ENCODE measurements around the gene GNAQ.

The GNAQ gene

DNA sequence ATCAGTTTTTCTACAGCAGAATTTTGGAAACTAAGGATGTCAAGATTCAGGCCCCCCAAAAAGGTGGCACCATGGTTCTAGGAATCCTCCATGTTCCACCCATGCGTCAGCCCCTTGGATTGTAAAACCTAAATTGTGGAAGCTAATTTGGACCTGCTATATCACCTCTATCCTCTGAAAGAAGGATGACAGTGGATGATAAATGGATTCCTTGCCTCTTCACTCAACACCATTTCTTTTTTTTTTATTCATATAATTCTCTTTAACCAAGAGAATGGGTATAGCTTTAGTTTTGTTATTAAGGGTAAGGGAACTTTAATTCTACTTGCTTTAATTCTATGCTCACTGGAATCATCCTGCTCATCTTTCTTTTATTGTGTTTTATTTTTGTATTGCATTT is 71.8 kb downstream of the GNAQ start:
- H3K4me3 ChIP-seq (ENCODE audit: low read depth, low read length): no peak overlapping the region
- no peaks in the 10 kb centered on the region for H3K36me3 ChIP-seq (replicated peaks)
- DNase-seq: no peak
- no peaks in the 10 kb centered on the region for H3K27me3 ChIP-seq (replicated peaks)
- in situ Hi-C loops (cut with HindIII; ENCODE audit: low pct_ligation_motif_present, low sequenced_read_pairs): no loop called here
- no peak overlapping the region for H3K27ac ChIP-seq
- TF ChIP-seq, protein P1, sequence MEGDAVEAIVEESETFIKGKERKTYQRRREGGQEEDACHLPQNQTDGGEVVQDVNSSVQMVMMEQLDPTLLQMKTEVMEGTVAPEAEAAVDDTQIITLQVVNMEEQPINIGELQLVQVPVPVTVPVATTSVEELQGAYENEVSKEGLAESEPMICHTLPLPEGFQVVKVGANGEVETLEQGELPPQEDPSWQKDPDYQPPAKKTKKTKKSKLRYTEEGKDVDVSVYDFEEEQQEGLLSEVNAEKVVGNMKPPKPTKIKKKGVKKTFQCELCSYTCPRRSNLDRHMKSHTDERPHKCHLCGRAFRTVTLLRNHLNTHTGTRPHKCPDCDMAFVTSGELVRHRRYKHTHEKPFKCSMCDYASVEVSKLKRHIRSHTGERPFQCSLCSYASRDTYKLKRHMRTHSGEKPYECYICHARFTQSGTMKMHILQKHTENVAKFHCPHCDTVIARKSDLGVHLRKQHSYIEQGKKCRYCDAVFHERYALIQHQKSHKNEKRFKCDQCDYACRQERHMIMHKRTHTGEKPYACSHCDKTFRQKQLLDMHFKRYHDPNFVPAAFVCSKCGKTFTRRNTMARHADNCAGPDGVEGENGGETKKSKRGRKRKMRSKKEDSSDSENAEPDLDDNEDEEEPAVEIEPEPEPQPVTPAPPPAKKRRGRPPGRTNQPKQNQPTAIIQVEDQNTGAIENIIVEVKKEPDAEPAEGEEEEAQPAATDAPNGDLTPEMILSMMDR (IDR thresholded peaks at IDR 0.05; ENCODE audit: low read depth, low read length, missing control alignments): no peak

DNA sequence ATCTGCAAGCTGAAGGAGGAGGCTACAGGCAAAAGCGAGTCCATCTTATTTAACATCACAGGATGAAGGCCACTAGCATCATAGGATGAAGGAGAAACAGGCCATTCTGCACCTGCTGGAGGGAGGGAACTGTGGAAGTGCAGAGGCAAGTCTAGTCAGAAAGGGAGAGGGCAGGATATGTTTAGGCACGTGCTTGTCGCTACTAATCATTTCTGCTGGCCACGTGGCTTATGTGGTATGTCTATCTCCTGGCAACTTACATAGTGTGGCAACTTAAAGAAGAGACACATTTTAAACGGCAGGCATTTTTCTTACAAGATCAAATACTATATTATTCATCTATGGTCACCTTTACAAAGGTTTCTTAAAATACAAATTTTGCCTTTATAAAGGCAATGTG is 74.0 kb downstream of the GNAQ start:
- in situ Hi-C loops (cut with HindIII; ENCODE audit: low pct_ligation_motif_present, low sequenced_read_pairs): no loop called here
- no peaks in the 10 kb centered on the region for H3K27me3 ChIP-seq (replicated peaks)
- DNase-seq: no peak
- H3K4me3 ChIP-seq (ENCODE audit: low read depth, low read length): no peak overlapping the region
- TF ChIP-seq, protein P1 (IDR thresholded peaks at IDR 0.05; ENCODE audit: low read depth, low read length, missing control alignments): no peak
- H3K27ac ChIP-seq: no peak overlapping the region
- H3K36me3 ChIP-seq (replicated peaks): no peaks in the 10 kb centered on the region

DNA sequence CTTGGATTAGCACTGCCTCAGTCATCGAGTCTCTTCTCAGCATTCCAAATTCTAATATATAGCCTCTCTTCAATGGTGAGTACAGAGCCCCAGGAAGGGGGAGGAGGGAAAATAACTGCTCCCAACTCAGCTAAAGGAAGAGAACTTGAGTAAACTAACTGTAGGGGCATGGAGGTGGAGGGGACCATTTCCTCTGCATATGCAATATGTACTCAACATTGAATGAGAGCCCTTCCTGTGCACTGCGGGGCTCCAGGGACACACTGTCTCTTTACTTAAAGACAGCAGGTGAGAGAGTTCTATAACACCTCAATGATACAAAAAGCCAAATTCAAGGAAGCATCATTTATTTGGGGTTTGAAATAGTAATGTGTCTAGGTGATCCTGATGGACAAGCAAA is 75.1 kb downstream of the GNAQ start:
- no peak overlapping the region for H3K27ac ChIP-seq
- TF ChIP-seq, protein P1 (IDR thresholded peaks at IDR 0.05; ENCODE audit: low read depth, low read length, missing control alignments): no peak
- no peak for DNase-seq

DNA sequence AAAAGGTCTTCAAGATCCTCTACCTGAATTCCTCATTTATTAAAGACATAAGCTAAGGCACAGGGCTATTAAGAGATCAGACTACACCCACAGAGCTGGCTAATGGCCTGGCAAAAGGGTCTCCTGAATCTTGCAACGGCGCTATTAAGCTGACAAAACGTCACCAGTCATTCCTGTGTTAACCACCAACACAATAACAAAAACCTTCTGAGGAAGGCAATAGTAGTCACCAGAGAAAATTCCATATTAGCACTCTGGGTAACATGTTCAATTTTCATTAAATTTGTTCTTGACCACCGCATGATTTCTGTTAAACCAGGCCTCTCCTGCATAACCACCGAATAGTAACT is 77.0 kb downstream of the GNAQ start:
- no peak overlapping the region for H3K27ac ChIP-seq
- TF ChIP-seq, protein P1 (IDR thresholded peaks at IDR 0.05; ENCODE audit: low read depth, low read length, missing control alignments): no peak
- no peak overlapping the region for H3K4me3 ChIP-seq (ENCODE audit: low read depth, low read length)
- in situ Hi-C loops (cut with HindIII; ENCODE audit: low pct_ligation_motif_present, low sequenced_read_pairs): no loop called here
- no peaks in the 10 kb centered on the region for H3K27me3 ChIP-seq (replicated peaks)
- H3K36me3 ChIP-seq (replicated peaks): no peaks in the 10 kb centered on the region
- no peak for DNase-seq

More for the DNA sequence above, 75.1 kb downstream of the GNAQ start:
- Histone ChIP-seq H3K27me3 (replicated peaks) (no peaks in the 10 kb centered on the region), H3K36me3 (replicated peaks) (no peaks in the 10 kb centered on the region), H3K4me3 (ENCODE audit: low read depth, low read length) (no peak overlapping the region)
- in situ Hi-C loops (cut with HindIII; ENCODE audit: low pct_ligation_motif_present, low sequenced_read_pairs): no loop called here

DNA sequence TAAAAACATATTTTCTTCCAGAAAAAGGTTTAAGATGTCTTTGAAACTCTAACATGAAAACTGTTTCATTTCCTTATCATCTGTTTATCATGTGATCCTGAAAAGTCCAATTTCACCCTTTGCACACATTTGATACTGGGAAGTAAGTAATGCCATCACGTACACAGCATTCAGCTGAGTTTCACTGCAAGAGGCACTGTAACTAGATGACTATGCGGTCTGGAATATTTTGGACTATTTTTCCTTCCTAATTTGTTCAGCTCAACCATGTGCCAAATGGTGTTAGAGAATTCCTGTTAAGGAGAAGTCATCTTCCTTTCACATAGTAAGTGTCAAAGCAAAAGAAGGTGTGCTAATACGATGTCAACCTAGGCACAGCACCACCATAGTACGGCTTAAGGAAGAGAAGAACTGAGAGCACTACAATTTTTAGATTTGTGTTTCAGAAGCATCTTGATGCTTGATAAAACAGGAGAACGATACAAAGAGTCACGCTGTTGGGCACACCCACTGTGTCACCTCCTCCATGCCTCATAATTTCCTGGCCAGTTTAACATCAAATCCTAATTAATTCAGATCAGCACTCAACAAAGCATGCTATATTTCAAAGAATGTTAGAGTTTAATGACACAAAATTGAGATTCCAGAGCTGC is 77.5 kb downstream of the GNAQ start:
- no peak overlapping the region for H3K4me3 ChIP-seq (ENCODE audit: low read depth, low read length)
- in situ Hi-C loops (cut with HindIII; ENCODE audit: low pct_ligation_motif_present, low sequenced_read_pairs): no loop called here
- H3K36me3 ChIP-seq (replicated peaks): no peaks in the 10 kb centered on the region
- TF ChIP-seq, protein P1 (IDR thresholded peaks at IDR 0.05; ENCODE audit: low read depth, low read length, missing control alignments): no peak
- H3K27me3 ChIP-seq (replicated peaks): no peaks in the 10 kb centered on the region
- peak; percentile 24 for DNase-seq
- H3K27ac ChIP-seq: no peak overlapping the region

DNA sequence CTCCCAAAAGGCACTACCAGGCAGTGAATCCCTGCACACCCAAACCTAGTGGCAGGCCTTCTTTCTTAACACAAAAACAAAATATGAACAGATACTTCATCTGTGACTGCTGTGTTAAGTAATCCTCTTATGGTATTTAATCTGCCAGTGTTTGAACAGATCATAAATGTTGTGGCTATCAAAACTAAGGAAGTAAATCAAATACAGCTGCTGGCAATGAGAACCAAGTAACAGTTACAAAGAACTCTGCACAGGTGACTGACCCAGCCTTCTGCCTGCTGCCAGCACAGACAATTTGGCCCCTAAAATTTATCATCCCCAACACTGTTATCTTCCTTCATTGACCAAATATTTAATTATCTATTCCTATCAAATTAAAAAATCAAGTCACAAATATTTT is 78.0 kb downstream of the GNAQ start:
- Histone ChIP-seq H3K36me3 (replicated peaks) (no peaks in the 10 kb centered on the region), H3K4me3 (ENCODE audit: low read depth, low read length) (no peak overlapping the region), H3K27ac (no peak overlapping the region), H3K27me3 (replicated peaks) (no peaks in the 10 kb centered on the region)
- in situ Hi-C loops (cut with HindIII; ENCODE audit: low pct_ligation_motif_present, low sequenced_read_pairs): no loop called here
- no peak for DNase-seq
- TF ChIP-seq, protein P1 (IDR thresholded peaks at IDR 0.05; ENCODE audit: low read depth, low read length, missing control alignments): no peak
